SU-DHL-6 (cell line): ENCODE data around the gene SAMD4B.

Experiments
- H2AFZ ChIP-seq: fragments of 200-600 bp; sonication (generic); 2 replicates; pipeline ENCODE4 v1.6.1; 2014; ENCODE audit warnings: low read depth, mild to moderate bottlenecking, moderate library complexity, mixed read lengths, antibody characterized with exemption, low read length; ENCODE audit not compliant: severe bottlenecking
- H3F3A ChIP-seq: fragments of 200-600 bp; shearing (Covaris generic); 2 replicates; pipeline ENCODE4 v1.6.0; 2016; ENCODE audit warnings: antibody characterized with exemption, mild to moderate bottlenecking; ENCODE audit not compliant: insufficient read depth
- H3K27ac ChIP-seq: fragments of 200-600 bp; sonication (generic); 2 replicates; pipeline ENCODE4 v1.5.1; 2016; ENCODE audit warnings: low read depth, mild to moderate bottlenecking, low read length, moderate library complexity, mixed read lengths
- H3K27me3 ChIP-seq: fragments of 200-600 bp; sonication (generic), shearing (Covaris generic); 2 replicates; pipeline ENCODE4 v1.6.0; 2014; ENCODE audit warnings: mild to moderate bottlenecking, low read length
- H3K36me3 ChIP-seq: fragments of 200-600 bp; sonication (generic); 2 replicates; pipeline ENCODE4 v1.6.1; 2014; ENCODE audit warnings: mild to moderate bottlenecking, low read length, mixed read lengths
- H3K4me2 ChIP-seq: fragments of 300-600, 200-600 bp; shearing (Covaris generic), sonication (generic); 2 replicates; pipeline ENCODE4 v1.6.0; 2014; ENCODE audit warnings: low read length, low read depth, mild to moderate bottlenecking; ENCODE audit not compliant: poor library complexity, severe bottlenecking
- H3K4me3 ChIP-seq: fragments of 200-600 bp; sonication (generic); 2 replicates; pipeline ENCODE4 v1.5.1; 2014; ENCODE audit warnings: antibody characterized with exemption, low read length, mild to moderate bottlenecking, mixed read lengths; ENCODE audit not compliant: insufficient read depth, poor library complexity, severe bottlenecking
- H3K79me2 ChIP-seq: fragments of 200-600 bp; sonication (generic); 2 replicates; pipeline ENCODE4 v1.6.1; 2014; ENCODE audit warnings: mild to moderate bottlenecking, low read length, moderate library complexity; ENCODE audit not compliant: insufficient read depth
- H3K9ac ChIP-seq: fragments of 200-600 bp; sonication (generic); 2 replicates; pipeline ENCODE4 v1.7.0; 2014; ENCODE audit warnings: mild to moderate bottlenecking, low read length
- H3K9me2 ChIP-seq: fragments of 200-600 bp; sonication (generic); replicated peaks from 2 replicates; pipeline ENCODE4 v1.6.1; 2014; ENCODE audit warnings: low read length; ENCODE audit not compliant: insufficient read depth
- H3K9me3 ChIP-seq: fragments of 200-600 bp; sonication (generic); 2 replicates; pipeline ENCODE4 v1.6.1; 2014; ENCODE audit warnings: low read length, mixed read lengths; ENCODE audit not compliant: insufficient read depth
- H4K20me1 ChIP-seq: fragments of 200-600 bp; sonication (generic); 2 replicates; pipeline ENCODE4 v1.6.1; 2014; ENCODE audit warnings: low read depth, mild to moderate bottlenecking, antibody characterized with exemption, low read length, moderate library complexity, mixed read lengths
- EZH2phosphoT487 ChIP-seq: fragments of 200-600 bp; sonication (generic), shearing (Covaris generic); conservative IDR thresholded peaks from 2 replicates; pipeline ENCODE4 v1.6.1; 2018; ENCODE audit warnings: mild to moderate bottlenecking, antibody characterized with exemption, low read length, moderate library complexity, mixed read lengths
- TF ChIP-seq, protein P1 (sequence below): fragments of 200-600 bp; sonication (generic); IDR thresholded peaks from one replicate; pipeline ENCODE4 v1.5.1; 2017; ENCODE audit warnings: antibody characterized with exemption, mild to moderate bottlenecking, low read length, moderate library complexity; ENCODE audit not compliant: insufficient read depth, poor library complexity, severe bottlenecking

SAMD4B gene

GRCh38 chr19:39321117-39321831 lies 20.9 kb upstream of the SAMD4B start:
- Histone ChIP-seq H4K20me1 (no peaks in the 10 kb centered on the region), H3K27ac (no peak overlapping the region), H3K36me3 (no peaks in the 10 kb centered on the region), H3K9me3 (no peaks in the 10 kb centered on the region), H3K9me2 (no peaks in the 10 kb centered on the region), H3K4me3 (no peak overlapping the region), H3K9ac (no peak overlapping the region), H3K4me2 (no peak overlapping the region), H2AFZ (no peak overlapping the region), H3F3A (no peaks in the 10 kb centered on the region), H3K27me3 (no peaks in the 10 kb centered on the region), H3K79me2 (no peaks in the 10 kb centered on the region)
- TF ChIP-seq, protein P1, sequence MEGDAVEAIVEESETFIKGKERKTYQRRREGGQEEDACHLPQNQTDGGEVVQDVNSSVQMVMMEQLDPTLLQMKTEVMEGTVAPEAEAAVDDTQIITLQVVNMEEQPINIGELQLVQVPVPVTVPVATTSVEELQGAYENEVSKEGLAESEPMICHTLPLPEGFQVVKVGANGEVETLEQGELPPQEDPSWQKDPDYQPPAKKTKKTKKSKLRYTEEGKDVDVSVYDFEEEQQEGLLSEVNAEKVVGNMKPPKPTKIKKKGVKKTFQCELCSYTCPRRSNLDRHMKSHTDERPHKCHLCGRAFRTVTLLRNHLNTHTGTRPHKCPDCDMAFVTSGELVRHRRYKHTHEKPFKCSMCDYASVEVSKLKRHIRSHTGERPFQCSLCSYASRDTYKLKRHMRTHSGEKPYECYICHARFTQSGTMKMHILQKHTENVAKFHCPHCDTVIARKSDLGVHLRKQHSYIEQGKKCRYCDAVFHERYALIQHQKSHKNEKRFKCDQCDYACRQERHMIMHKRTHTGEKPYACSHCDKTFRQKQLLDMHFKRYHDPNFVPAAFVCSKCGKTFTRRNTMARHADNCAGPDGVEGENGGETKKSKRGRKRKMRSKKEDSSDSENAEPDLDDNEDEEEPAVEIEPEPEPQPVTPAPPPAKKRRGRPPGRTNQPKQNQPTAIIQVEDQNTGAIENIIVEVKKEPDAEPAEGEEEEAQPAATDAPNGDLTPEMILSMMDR, result no peak
- no peak for TF ChIP-seq EZH2phosphoT487

- H3K9me2 ChIP-seq, result no peaks in the 10 kb centered on the region
- H2AFZ ChIP-seq, result no peak overlapping the region
- TF ChIP-seq, protein P1, result no peak
- no peak for TF ChIP-seq EZH2phosphoT487
- no peaks in the 10 kb centered on the region for H3K36me3 ChIP-seq
- no peak overlapping the region for H3K27ac ChIP-seq
- H4K20me1 ChIP-seq, result no peaks in the 10 kb centered on the region
- H3K9ac ChIP-seq, result no peak overlapping the region
- H3K4me2 ChIP-seq, result no peak overlapping the region
- no peaks in the 10 kb centered on the region for H3K79me2 ChIP-seq
- H3F3A ChIP-seq, result no peaks in the 10 kb centered on the region
- H3K27me3 ChIP-seq, result no peaks in the 10 kb centered on the region
- H3K9me3 ChIP-seq, result no peaks in the 10 kb centered on the region
- H3K4me3 ChIP-seq, result no peak overlapping the region
Observed at GRCh38 chr19:39321832-39322176, 20.4 kb upstream of the SAMD4B start.

DNA sequence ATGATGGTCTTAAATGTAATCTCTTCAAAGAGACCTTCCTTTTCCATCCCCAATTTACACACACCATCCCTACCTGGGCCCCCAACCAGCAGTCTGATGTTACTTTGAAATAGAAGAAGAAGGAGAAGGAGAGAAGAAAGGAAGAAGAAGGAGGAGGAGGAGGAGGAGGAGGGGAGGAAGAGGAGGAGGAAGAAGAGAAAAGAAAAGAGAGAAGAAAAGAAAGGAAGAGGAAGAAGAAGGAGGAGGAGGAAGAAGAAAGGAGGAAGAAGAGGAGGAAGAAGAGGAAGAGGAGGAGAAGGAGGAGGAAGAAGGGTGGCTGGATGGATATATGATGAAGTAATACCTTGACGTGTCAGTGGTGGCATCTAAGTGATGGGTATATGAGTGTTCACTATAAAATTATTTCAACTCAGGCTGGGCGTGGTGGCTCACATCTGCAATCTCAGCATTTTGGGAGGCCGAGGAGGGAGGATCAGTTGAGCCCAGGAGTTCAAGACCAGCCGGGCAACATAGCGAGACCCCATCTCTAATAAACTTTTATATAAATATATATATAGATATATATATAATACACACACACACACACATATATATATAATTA lies 17.9 kb upstream of the SAMD4B start:
- Histone ChIP-seq H3K9ac (no peak overlapping the region), H3K27ac (no peak overlapping the region), H3K9me2 (no peaks in the 10 kb centered on the region), H3K27me3 (no peaks in the 10 kb centered on the region), H3K36me3 (no peaks in the 10 kb centered on the region), H3K4me3 (no peak overlapping the region), H3K9me3 (no peaks in the 10 kb centered on the region), H3K79me2 (no peaks in the 10 kb centered on the region), H3F3A (no peaks in the 10 kb centered on the region), H3K4me2 (no peak overlapping the region), H4K20me1 (no peaks in the 10 kb centered on the region), H2AFZ (no peak overlapping the region)
- TF ChIP-seq, protein P1, result no peak
- no peak for TF ChIP-seq EZH2phosphoT487
